CMK (cell line): ENCODE data around the gene TTC12.

ENCODE experiments used
- DNase-seq: peaks from one replicate; pipeline ENCODE4 v3.0.0-alpha.2; 2010; ENCODE audit warnings: low read depth

TTC12 gene

GRCh38 chr11:113314389-113315301 lies at the start of gene TTC12:
Gene TTC12, plus strand, starts transcription at chr11:113314583. Its CDS starts 1,675 bp downstream, at chr11:113316258.
- peak; percentile 74 for DNase-seq

- no peak for DNase-seq
These were observed 49.0 kb upstream of the TTC12 start for GRCh38 chr11:113265362-113265761.

GRCh38 chr11:113267493-113267892 lies 46.9 kb upstream of the TTC12 start:
- no peak for DNase-seq

GRCh38 chr11:113269096-113269495 lies 45.3 kb upstream of the TTC12 start:
- DNase-seq = no peak

GRCh38 chr11:113269636-113270035 lies 44.7 kb upstream of the TTC12 start:
- DNase-seq = no peak

GRCh38 chr11:113270080-113270479 lies 44.3 kb upstream of the TTC12 start:
- no peak for DNase-seq

- no peak for DNase-seq
These were observed 42.7 kb upstream of the TTC12 start for GRCh38 chr11:113271551-113272245.

- DNase-seq = no peak
These were observed 42.1 kb upstream of the TTC12 start for GRCh38 chr11:113272281-113272680.

- DNase-seq = no peak
These were observed 41.3 kb upstream of the TTC12 start for GRCh38 chr11:113272927-113273615.

GRCh38 chr11:113273720-113274119 lies 40.7 kb upstream of the TTC12 start:
- no peak for DNase-seq

- no peak for DNase-seq
These were observed 39.4 kb upstream of the TTC12 start for GRCh38 chr11:113274713-113275582.

GRCh38 chr11:113275602-113276001 lies 38.8 kb upstream of the TTC12 start:
- no peak for DNase-seq

GRCh38 chr11:113276466-113276865 lies 37.9 kb upstream of the TTC12 start:
- DNase-seq = no peak

GRCh38 chr11:113277907-113278306 lies 36.5 kb upstream of the TTC12 start:
- DNase-seq = no peak

- DNase-seq = no peak
These were observed 35.9 kb upstream of the TTC12 start for GRCh38 chr11:113278481-113278880.

GRCh38 chr11:113278925-113279324 lies 35.5 kb upstream of the TTC12 start:
- no peak for DNase-seq

- no peak for DNase-seq
These were observed 34.8 kb upstream of the TTC12 start for GRCh38 chr11:113279591-113279990.

- DNase-seq = no peak
These were observed 33.2 kb upstream of the TTC12 start for GRCh38 chr11:113281052-113281725.

GRCh38 chr11:113282898-113283437 lies 31.4 kb upstream of the TTC12 start:
- no peak for DNase-seq

- DNase-seq = no peak
These were observed 30.5 kb upstream of the TTC12 start for GRCh38 chr11:113283881-113284280.

GRCh38 chr11:113286009-113286408 lies 28.4 kb upstream of the TTC12 start:
- DNase-seq = no peak
